A204.1 (cell line): Measurements from ENCODE around the gene CT83.

ENCODE experiments used
- FAIRE-seq: peaks from 2 replicates; lab custom pipeline; 2012; peaks lifted over from hg19 to GRCh38; lab: Jason Lieb, UNC

CT83 gene

GRCh38 chrX:116462822-116463221 is at the start of gene CT83:
Gene CT83 (minus strand): TSS chrX:116462976. CDS start chrX:116462856, 120 bp downstream.
- FAIRE-seq, result no peak

GRCh38 chrX:116499780-116500179 is 37.0 kb upstream of the CT83 start:
- no peak for FAIRE-seq

- no peak for FAIRE-seq
Measured at GRCh38 chrX:116493271-116493670, 30.5 kb upstream of the CT83 start.

- FAIRE-seq, result peak; percentile 96
Measured at GRCh38 chrX:116490104-116490503, 27.3 kb upstream of the CT83 start.

GRCh38 chrX:116480059-116480458 is 17.3 kb upstream of the CT83 start:
- no peak for FAIRE-seq

GRCh38 chrX:116449156-116449555 is 13.6 kb downstream of the CT83 start:
- no peak for FAIRE-seq

- FAIRE-seq, result no peak
Measured at GRCh38 chrX:116436358-116436816, 26.4 kb downstream of the CT83 start, which contains the start of gene SLC6A14. Gene SLC6A14 (plus strand): TSS chrX:116436606. CDS start chrX:116436710, 104 bp downstream.

GRCh38 chrX:116435597-116435996 is 27.2 kb downstream of the CT83 start:
- no peak for FAIRE-seq

GRCh38 chrX:116427978-116428377 is 34.8 kb downstream of the CT83 start:
- no peak for FAIRE-seq

- no peak for FAIRE-seq
Measured at GRCh38 chrX:116417968-116418367, 44.8 kb downstream of the CT83 start.

GRCh38 chrX:116417214-116417613 is 45.6 kb downstream of the CT83 start:
- no peak for FAIRE-seq

GRCh38 chrX:116413273-116413672 is 49.5 kb downstream of the CT83 start:
- no peak for FAIRE-seq
